ENCODE measurements around the gene P2RX4.

The P2RX4 gene

GRCh38 chr12:121264135-121264534 is 54.2 kb downstream of the P2RX4 start:
- H3K9me3 ChIP-seq, result no peaks in the 10 kb centered on the region
- peaks cover 98% of the 10 kb centered on the region for H3K36me3 ChIP-seq
- no peak overlapping the region for H3K4me3 ChIP-seq (ENCODE audit: low read depth in 1 of 2, low read length in 1 of 2)
- H3K27ac ChIP-seq, result peak overlapping the region; percentile 4
- H3K27me3 ChIP-seq, result no peaks in the 10 kb centered on the region
- TF ChIP-seq, protein P1, sequence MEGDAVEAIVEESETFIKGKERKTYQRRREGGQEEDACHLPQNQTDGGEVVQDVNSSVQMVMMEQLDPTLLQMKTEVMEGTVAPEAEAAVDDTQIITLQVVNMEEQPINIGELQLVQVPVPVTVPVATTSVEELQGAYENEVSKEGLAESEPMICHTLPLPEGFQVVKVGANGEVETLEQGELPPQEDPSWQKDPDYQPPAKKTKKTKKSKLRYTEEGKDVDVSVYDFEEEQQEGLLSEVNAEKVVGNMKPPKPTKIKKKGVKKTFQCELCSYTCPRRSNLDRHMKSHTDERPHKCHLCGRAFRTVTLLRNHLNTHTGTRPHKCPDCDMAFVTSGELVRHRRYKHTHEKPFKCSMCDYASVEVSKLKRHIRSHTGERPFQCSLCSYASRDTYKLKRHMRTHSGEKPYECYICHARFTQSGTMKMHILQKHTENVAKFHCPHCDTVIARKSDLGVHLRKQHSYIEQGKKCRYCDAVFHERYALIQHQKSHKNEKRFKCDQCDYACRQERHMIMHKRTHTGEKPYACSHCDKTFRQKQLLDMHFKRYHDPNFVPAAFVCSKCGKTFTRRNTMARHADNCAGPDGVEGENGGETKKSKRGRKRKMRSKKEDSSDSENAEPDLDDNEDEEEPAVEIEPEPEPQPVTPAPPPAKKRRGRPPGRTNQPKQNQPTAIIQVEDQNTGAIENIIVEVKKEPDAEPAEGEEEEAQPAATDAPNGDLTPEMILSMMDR (IDR thresholded peaks at IDR 0.05), result no peak
- H3K4me1 ChIP-seq (ENCODE audit: control insufficient read depth in 1 of 2, insufficient read depth in 1 of 2, low read depth in 1 of 2, low read length in 1 of 2), result no peaks in the 10 kb centered on the region

GRCh38 chr12:121264951-121265515 is 55.1 kb downstream of the P2RX4 start:
- TF ChIP-seq, protein P1 (IDR thresholded peaks at IDR 0.05), result no peak
- Histone ChIP-seq H3K4me1 (ENCODE audit: control insufficient read depth in 1 of 2, insufficient read depth in 1 of 2, low read depth in 1 of 2, low read length in 1 of 2) (no peaks in the 10 kb centered on the region), H3K9me3 (no peaks in the 10 kb centered on the region), H3K36me3 (peaks cover 98% of the 10 kb centered on the region), H3K27ac (peak overlapping the region; percentile 38), H3K27me3 (no peaks in the 10 kb centered on the region), H3K4me3 (ENCODE audit: low read depth in 1 of 2, low read length in 1 of 2) (no peak overlapping the region)

- peaks cover 94% of the 10 kb centered on the region for H3K36me3 ChIP-seq
Measured at GRCh38 chr12:121267822-121268221, 57.9 kb downstream of the P2RX4 start.

GRCh38 chr12:121273364-121273896 is 63.5 kb downstream of the P2RX4 start:
- peaks cover 23% of the 10 kb centered on the region in 2 experiments for H3K4me1 ChIP-seq (ENCODE audit: control insufficient read depth in 1 of 2, insufficient read depth in 1 of 2, low read depth in 1 of 2, low read length in 1 of 2)
- H3K9me3 ChIP-seq, result no peaks in the 10 kb centered on the region
- peaks cover 75% of the 10 kb centered on the region for H3K36me3 ChIP-seq
- no peaks in the 10 kb centered on the region for H3K27me3 ChIP-seq
- peak overlapping the region; percentile 31 for H3K27ac ChIP-seq
- TF ChIP-seq, protein P1 (IDR thresholded peaks at IDR 0.05), result no peak
- H3K4me3 ChIP-seq (ENCODE audit: low read depth in 1 of 2, low read length in 1 of 2), result no peak overlapping the region

More at GRCh38 chr12:121267822-121268221, 57.9 kb downstream of the P2RX4 start:
- Histone ChIP-seq H3K4me1 (ENCODE audit: control insufficient read depth in 1 of 2, insufficient read depth in 1 of 2, low read depth in 1 of 2, low read length in 1 of 2) (no peaks in the 10 kb centered on the region), H3K27me3 (no peaks in the 10 kb centered on the region), H3K9me3 (no peaks in the 10 kb centered on the region), H3K4me3 (ENCODE audit: low read depth in 1 of 2, low read length in 1 of 2) (no peak overlapping the region), H3K27ac (no peak overlapping the region)
- TF ChIP-seq, protein P1 (IDR thresholded peaks at IDR 0.05), result no peak

- Histone ChIP-seq H3K4me3 (ENCODE audit: low read depth in 1 of 2, low read length in 1 of 2) (no peak overlapping the region), H3K27me3 (no peaks in the 10 kb centered on the region), H3K9me3 (no peaks in the 10 kb centered on the region), H3K36me3 (peaks cover 74% of the 10 kb centered on the region), H3K27ac (peak overlapping the region; percentile 31), H3K4me1 (ENCODE audit: control insufficient read depth in 1 of 2, insufficient read depth in 1 of 2, low read depth in 1 of 2, low read length in 1 of 2) (peaks cover 31% of the 10 kb centered on the region in 2 experiments)
- TF ChIP-seq, protein P1 (IDR thresholded peaks at IDR 0.05), result no peak
Measured at GRCh38 chr12:121274036-121274763, 64.3 kb downstream of the P2RX4 start.
